NCI-H1417 treated with DMSO at 0.1 percent for 48 hours (cell line): ENCODE measurements around the gene PLCB3.

Source experiments
- DNase-seq: peaks from one replicate; lab custom pipeline; 2025; lab: John Stamatoyannopoulos, UW

Gene PLCB3

DNA sequence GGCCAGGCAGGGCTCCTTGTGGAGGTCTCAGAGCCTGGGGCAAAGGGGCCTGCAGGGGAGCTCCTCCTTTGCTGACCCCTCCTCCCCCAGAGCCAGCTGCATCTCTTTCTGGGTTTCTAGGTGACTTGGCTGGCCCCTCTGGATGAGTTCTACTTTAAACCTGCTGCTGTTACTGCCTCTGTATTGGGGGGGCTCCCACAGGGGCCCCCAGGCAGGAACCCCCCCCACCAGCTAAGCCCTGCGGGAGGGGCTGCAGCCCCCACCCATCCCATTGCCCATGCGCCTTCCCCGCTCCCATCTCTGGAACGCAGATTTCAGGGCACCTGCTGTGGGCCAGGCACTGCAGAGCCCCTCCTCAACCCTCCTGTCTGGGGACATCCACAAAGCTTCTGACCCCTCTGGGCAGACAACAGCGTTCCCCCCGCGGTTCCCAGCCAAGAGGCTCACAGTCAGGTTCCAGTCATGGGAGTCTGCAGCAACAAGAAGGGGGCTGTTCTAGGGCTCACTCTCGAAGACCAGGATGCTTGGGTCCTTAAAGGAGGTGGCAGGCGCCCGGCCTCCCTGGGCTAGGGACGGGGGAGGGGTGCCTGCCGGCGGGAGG lies 815 bp upstream of the PLCB3 start:
- no peak for DNase-seq

DNA sequence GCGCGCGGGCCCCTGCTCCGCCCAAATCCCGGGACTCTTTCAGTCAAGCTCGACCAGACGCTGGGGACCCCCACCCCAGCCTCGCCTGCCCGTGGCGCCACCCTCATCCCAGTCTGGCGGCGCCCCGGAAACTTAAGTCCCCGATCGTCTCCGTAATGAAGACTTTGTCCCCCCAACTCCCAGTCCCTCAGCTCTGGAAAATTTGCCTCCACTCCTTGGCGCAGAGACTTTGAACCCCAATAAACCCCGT lies 348 bp downstream of the PLCB3 start:
- DNase-seq: no peak

DNA sequence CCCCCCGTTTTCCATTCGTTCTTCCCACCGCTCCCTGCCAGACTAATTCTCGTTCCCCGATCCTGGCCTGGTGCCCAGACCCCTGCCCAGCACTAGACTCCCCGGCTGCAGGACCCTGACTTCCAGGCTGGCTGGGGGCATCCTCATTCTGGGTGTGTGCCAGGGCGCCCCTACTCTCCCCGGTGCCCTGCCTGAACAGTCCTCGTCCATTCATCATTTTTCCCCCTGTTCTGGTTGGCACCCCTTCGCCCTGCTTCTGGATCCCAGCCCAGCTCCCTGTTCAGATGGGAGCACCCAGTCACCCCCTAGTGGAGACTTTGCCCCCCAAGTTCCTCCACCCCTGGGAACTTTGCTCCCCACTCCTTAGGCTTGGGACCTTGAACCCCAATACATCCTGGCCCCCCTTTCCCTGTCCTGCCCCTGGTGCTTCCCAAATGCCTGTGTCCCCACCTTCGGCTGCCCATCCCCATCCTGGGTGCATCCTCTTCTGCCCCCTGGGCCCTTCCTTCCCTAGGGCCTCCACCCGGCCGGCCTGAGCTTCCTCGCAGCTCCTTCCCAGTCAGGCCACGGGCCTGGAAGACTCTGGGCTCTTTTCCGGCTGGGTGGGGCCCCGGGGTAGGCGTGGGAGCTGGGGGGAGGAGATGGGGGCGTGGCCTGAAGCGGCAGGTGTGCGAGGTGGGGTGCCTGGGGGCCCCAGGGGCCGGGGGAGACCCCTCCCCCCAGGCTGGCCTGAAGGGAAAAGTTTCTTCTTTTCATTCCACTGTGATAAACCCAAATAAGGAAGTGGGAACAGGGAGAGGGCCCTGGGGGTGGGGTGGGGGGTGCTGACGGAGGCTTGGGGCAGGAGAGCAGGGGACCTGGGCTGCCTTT lies 908 bp downstream of the PLCB3 start:
- no peak for DNase-seq

DNA sequence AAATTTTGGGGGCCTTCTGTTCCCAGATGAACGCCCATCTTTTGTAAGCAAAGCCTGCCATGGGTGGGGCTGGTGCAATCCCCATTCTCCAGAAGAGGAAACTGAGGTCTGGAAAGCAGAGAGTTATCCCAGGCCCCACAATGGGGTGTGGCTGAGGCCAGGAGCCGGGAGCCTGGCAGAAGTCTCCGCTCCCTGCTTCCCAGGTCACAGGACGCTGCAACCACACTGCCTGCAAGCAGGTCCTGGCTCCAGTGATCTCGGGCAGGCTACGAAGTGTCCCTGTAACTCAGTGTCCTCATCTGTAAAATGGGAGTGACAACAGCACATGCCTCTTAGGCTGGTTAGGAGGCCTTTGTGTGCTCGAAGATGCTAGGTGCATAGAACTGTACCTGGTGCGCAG lies 1.7 kb downstream of the PLCB3 start:
- DNase-seq: no peak

DNA sequence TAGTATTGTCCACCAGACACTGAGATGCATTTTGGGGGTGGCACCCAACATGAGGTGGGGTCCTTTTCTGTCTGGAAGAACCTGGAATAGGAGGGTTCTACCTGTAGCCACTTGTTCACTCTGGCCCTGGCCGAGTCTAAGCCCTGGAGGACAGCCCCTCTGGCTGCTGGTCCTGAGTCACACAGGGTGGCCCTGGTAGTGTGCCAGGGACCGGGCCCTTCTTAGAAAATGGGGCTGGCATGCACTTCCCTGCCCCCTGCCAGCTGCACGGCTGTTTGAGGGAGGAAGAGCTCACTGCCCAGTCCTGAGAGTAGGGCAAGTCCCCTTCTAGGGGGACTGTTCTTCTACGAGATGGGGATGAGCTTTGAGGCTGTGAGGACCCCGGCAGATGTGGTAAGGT lies 2.2 kb downstream of the PLCB3 start:
- DNase-seq: no peak

DNA sequence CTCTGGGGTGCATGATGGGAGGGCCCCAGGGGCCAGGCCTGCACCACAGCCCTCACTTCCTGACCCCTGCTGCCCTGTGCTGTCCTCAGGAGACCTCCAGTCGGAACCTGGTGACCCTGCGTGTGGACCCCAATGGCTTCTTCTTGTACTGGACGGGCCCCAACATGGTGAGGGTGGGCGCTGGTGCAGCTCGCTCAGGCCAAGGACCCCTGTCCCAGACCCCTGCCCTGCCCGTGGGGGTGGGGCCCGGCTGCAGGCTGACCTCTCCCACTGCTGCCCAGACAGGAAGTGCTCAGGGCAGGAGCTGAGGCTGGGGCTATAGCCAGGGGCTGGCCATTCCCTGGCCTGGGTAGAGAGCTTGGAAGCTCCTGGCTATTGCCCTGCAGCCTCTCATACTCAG lies 3.0 kb downstream of the PLCB3 start:
- DNase-seq: no peak

DNA sequence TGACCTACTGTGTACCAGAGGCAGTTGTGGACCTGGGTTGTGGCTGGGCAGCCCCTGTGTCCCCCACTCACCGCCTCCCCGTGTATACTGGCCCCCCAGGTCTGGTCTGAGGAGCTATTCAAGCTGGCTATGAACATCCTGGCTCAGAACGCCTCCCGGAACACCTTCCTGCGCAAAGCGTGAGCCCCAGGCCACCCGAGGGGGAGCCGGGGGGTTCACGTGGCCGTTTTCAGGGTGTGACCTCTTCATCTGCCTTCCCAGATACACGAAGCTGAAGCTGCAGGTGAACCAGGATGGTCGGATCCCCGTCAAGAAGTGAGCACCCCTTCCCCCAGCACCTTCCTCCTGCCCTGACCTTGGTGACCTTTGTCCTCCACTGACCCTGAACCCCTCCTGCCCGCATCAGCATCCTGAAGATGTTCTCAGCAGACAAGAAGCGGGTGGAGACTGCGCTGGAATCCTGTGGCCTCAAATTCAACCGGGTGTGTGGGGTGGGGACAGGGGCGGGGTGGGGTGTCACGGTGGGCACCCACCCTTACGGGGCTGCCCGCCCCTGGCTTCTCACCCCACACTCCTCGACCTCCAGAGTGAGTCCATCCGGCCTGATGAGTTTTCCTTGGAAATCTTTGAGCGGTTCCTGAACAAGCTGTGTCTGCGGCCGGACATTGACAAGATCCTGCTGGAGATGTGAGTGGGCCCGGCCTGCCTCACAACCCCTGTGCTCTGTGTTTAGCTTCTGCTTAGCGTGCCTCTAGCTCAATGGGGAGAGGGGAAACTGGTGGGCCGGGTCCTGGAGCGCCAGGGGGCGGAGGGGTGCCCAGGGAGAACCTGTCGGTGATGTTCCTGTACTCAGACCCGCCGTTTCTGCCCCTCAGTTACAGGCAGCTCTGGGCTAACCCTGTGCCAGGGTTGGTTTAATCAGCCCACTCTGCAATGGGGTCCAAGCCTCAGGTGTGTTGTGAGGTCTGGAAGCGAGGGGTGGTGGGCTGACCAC lies 4.1 kb downstream of the PLCB3 start:
- no peak for DNase-seq

DNA sequence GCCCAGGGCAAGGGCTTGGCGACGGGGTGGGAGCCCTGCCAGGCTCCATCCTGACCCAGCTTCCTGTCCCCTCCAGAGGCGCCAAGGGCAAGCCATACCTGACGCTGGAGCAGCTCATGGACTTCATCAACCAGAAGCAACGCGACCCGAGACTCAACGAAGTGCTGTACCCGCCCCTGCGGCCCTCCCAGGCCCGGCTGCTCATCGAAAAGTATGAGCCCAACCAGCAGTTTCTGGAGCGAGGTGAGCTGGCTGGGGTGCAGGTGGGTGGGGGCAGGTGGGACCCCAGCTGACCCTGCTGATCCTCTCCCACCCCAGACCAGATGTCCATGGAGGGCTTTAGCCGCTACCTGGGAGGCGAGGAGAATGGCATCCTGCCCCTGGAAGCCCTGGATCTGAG lies 5.0 kb downstream of the PLCB3 start:
- DNase-seq: no peak

DNA sequence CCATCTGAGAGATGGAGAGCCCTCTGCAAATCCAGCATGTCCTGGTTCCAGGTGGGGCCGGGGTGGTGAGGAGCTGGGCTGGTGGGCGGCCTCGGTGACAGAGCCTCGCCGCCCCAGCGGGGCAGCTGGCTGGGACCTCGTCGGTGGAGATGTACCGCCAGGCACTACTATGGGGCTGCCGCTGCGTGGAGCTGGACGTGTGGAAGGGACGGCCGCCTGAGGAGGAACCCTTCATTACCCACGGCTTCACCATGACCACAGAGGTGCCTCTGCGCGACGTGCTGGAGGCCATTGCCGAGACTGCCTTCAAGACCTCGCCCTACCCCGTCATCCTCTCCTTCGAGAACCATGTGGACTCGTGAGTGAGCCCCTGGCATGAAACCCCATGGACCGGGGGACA lies 7.0 kb downstream of the PLCB3 start:
- DNase-seq: no peak

DNA sequence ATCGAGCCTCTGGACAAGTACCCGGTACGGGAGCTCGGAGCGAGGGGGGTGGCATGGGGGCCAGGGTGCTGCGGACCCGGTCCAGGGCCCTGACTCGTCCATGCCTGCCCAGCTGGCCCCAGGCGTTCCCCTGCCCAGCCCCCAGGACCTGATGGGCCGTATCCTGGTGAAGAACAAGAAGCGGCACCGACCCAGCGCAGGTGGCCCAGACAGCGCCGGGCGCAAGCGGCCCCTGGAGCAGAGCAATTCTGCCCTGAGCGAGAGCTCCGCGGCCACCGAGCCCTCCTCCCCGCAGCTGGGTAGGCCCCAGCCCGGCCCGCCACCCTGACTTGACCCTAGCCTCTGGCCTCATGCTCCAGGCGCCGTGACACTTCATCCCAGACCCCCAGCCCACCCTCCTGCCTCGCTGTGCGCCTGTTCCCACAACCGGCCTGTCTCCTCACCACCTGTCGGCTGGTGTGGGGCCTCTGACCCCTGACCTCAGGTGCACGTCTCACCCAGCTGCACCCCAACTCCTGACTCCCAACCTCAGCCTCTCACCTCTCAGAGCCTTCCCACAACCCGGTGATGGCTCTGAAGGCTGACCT lies 7.7 kb downstream of the PLCB3 start:
- no peak for DNase-seq

DNA sequence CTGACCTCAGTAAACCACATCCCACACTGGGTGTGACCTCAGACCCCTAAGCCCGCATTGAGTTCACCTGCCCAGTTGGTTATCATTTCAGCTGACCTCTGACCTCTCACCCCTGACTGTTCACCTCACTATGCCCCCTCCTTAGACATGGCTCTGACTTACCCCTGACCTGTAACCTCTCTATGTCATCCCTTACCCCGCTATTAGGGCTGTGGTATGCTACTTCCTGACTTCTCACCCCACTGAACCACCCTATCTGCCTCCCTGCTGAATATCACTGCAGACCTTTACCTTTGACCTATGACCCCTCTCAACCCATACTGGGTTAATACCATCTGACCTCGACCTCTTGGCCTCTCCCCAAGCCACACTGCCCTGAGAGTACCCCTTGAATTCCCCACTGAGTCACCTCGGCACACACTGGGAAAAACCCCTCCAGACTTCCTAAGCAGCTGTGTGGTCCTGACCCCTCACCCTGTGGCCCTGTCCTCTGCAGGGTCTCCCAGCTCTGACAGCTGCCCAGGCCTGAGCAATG lies 8.3 kb downstream of the PLCB3 start:
- no peak for DNase-seq

DNA sequence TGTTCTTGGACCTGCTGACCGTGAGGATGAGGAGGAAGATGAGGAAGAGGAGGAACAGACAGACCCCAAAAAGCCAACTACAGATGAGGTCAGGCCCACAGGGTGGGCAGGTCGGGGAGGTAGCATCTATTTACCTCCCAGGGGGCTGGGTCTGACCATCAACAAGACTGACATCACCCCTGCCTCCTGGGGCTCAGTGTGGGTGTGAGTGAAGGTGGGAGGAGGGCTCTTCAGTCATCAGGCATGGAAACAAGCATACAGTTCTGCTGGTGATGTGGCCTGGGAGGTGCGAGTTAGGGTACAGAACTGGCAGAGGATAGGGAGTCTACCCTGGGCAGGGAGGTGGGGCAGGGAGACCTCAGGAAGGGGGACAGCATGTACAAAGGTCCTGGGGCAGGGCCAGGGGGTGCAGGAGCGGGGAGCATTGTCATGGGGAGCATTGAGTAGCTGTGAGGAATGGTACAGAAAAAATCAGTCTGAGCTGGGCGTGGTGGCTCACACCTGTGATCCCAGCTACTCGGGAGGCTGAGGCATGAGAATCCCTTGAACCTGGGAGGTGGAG lies 8.9 kb downstream of the PLCB3 start:
- DNase-seq: no peak

DNA sequence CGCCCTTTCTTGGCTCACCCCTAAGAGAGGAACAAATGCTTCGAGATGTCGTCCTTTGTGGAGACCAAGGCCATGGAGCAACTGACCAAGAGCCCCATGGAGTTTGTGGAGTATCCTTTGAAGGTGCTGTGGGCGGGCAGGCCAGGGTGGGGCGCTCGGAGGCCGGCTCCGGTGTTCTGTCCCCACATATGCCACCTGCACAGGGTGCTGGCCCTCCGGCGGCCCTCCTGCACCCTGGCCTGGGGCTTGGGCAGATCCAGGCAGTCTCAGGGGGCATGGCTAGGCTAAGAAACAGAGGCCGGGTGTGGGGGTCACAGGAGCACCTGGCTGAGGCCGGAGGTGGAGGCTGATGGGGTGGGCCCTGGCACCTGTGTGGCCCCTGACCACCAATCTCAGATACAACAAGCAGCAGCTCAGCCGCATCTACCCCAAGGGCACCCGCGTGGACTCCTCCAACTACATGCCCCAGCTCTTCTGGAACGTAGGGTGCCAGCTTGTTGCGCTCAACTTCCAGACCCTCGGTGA lies 10.3 kb downstream of the PLCB3 start:
- no peak for DNase-seq

DNA sequence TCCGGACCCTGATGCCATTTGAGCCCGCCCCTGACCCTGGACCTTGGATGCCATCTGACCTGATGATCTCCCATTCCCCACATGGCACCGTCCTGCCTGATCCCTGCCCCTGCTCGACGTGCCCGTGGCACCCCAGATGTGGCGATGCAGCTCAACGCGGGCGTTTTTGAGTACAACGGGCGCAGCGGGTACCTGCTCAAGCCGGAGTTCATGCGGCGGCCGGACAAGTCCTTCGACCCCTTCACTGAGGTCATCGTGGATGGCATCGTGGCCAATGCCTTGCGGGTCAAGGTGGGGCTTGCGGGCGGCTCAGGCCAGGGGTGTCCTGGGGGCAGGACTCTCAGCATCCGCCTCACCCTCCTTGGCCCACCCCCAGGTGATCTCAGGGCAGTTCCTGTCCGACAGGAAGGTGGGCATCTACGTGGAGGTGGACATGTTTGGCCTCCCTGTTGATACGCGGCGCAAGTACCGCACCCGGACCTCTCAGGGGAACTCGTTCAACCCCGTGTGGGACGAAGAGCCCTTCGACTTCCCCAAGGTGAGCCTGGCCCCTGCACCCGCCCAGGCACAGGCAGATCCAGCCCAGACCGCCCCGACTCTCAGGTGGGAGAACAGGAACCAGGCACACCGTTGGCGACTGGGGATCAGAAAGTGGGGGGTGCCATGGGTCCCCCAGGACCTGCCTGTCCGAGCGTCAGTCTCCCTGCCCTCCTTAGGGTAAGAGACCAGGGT lies 11.1 kb downstream of the PLCB3 start:
- no peak for DNase-seq

DNA sequence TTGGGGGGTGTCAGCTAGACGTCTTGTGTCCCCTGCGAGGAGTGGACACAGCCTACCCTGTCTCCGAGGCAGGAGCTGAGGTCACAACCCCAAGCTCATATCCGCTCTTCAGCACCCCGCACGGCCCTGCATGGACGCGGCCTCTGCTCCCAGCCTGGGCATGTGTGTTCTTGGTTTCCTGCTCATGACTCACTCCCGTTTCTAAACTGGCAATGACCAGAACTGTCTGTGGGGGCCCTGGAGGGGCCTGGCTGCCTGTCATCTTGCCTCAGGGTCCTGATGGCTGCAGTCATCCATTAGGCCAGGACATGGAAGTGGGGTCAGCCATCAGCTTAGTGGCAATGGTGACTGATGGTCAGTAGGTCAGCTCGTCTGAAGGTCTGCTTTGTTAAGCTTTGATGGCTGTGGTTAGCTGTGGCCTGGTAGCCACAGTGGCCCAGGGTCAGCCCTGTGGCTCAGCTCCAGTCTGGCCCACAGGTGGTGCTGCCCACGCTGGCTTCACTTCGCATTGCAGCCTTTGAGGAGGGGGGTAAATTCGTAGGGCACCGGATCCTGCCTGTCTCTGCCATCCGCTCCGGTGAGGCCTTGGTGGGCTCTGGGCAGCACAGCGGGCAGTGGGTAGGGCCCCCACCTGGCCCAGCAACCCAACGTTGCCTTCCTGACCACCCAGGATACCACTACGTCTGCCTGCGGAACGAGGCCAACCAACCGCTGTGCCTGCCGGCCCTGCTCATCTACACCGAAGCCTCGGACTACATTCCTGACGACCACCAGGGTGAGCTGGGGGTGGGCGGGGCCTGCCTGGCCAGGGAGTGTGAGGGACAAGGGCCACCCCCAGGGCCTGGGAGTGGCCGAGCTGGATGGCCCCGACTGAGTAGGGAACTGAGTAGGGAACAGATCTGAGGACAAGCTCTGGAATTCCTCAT lies 12.0 kb downstream of the PLCB3 start:
- no peak for DNase-seq

DNA sequence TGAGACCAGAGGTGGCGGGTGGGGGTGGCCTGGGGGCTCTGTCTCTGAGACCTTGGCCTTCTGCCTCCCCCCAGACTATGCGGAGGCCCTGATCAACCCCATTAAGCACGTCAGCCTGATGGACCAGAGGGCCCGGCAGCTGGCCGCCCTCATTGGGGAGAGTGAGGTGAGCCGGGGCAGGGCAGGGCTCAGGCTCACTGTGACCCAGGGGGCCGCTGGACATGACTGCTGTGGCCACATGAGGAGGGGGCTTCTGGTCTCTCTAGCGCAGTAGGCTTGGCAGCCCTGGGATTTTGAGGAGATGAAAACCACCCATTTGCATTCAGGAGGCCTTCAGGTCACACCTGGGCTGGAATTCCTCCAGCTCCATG lies 12.6 kb downstream of the PLCB3 start:
- no peak for DNase-seq

DNA sequence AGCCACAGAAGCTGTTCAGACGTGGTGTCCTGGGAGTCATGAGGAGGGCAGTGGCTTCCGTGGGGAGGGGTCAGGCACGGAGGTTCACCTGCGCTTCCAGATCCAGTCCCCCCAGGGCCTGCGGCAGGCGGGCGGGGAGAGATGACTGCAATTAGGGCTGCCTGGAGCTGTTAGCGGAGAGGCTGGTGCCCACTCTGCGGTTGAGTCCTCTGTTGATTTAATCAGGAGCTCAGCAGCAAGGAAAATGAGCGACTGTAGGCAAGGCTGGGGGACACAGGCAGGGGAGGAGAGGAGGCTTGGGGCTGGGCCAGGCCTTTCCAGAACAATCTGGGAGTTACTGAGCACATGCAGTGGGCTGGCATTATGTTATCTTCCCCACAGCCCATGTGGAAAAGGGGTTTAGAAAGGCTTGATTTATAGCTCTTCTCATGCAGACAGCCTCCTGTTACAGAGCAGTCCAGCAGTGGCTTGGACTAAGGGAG lies 13.1 kb downstream of the PLCB3 start:
- DNase-seq: no peak

DNA sequence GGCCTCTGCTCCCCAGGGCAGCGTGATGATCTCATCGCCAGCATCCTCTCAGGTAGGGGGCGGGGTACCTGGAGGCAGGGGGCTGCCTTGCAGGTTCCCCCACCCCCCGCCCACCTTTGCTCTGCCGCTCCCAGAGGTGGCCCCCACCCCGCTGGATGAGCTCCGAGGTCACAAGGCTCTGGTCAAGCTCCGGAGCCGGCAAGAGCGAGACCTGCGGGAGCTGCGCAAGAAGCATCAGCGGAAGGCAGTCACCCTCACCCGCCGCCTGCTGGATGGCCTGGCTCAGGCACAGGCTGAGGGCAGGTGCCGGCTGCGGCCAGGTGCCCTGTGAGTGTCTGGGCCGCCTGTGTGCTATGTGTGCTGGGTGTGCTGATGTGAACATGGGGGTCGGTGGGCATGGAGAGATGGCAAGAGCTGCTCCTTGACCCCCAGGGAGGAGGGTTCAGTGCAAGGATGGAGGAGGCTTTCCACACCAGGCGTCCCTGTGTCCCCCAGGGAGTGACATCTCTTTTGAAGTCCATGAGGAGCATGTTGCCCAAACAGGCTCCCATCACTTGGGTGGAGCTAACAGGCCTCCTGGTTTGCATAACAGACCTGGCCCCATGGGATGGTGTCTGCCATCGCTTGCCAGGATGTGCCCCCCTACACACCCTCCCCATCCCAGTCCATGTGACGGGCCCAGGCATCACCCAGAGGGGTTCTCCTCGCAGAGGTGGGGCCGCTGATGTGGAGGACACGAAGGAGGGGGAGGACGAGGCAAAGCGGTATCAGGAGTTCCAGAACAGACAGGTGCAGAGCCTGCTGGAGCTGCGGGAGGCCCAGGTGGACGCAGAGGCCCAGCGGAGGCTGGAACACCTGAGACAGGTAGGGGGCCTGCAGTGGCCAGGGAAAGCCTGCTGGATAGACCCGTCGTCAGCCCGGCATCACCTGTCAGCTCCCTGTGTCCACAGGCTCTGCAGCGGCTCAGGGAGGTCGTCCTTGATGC lies 14.1 kb downstream of the PLCB3 start:
- DNase-seq: no peak

DNA sequence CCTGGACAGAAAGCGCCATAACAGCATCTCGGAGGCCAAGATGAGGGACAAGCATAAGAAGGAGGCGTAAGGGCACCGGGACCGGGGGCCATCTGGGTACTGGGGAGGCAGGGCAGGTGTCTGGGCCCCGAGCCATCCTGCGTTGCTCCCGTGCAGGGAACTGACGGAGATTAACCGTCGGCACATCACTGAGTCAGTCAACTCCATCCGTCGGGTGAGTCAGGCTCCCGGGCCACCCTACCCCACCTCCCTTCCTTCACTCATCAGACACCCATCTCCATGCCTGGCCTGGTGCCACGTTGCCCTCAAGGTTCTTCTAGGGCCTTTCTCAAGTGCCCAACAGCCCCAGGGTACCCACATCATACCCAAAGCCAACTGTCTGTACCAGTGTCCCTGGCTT lies 15.0 kb downstream of the PLCB3 start:
- no peak for DNase-seq
